ENCODE results near the gene PTTG1IP2.

GRCh38 chr7:90495241-90495640 is 25.8 kb downstream of the PTTG1IP2 start:
- TF ChIP-seq, protein P1, sequence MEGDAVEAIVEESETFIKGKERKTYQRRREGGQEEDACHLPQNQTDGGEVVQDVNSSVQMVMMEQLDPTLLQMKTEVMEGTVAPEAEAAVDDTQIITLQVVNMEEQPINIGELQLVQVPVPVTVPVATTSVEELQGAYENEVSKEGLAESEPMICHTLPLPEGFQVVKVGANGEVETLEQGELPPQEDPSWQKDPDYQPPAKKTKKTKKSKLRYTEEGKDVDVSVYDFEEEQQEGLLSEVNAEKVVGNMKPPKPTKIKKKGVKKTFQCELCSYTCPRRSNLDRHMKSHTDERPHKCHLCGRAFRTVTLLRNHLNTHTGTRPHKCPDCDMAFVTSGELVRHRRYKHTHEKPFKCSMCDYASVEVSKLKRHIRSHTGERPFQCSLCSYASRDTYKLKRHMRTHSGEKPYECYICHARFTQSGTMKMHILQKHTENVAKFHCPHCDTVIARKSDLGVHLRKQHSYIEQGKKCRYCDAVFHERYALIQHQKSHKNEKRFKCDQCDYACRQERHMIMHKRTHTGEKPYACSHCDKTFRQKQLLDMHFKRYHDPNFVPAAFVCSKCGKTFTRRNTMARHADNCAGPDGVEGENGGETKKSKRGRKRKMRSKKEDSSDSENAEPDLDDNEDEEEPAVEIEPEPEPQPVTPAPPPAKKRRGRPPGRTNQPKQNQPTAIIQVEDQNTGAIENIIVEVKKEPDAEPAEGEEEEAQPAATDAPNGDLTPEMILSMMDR (IDR thresholded peaks at IDR 0.05), result no peak
- no peak for TF ChIP-seq POLR2A (IDR thresholded peaks at IDR 0.05)
